Astrocyte of the cerebellum (primary cell): Measurements from ENCODE around the gene PTPRQ.

ENCODE experiments used
- DNase-seq: peaks from one replicate; pipeline ENCODE4 v3.0.0-alpha.2; 2011; ENCODE audit warnings: low read depth
- H3K4me3 ChIP-seq: 2 replicates; pipeline ENCODE4 v1.5.1; 2011; ENCODE audit warnings: mild to moderate bottlenecking, low read depth, low read length, moderate library complexity
- in situ Hi-C: cut with HindIII; loops from 2 replicates; pipeline ENCODE4 v1.10.0; 2017; ENCODE audit warnings: low sequenced_read_pairs
- TF ChIP-seq, protein P1 (sequence below): IDR thresholded peaks from 2 replicates; pipeline ENCODE4 v1.5.1; 2012; ENCODE audit warnings: low read length, low read depth, moderate library complexity, mild to moderate bottlenecking; ENCODE audit errors: missing control alignments

Gene PTPRQ

DNA sequence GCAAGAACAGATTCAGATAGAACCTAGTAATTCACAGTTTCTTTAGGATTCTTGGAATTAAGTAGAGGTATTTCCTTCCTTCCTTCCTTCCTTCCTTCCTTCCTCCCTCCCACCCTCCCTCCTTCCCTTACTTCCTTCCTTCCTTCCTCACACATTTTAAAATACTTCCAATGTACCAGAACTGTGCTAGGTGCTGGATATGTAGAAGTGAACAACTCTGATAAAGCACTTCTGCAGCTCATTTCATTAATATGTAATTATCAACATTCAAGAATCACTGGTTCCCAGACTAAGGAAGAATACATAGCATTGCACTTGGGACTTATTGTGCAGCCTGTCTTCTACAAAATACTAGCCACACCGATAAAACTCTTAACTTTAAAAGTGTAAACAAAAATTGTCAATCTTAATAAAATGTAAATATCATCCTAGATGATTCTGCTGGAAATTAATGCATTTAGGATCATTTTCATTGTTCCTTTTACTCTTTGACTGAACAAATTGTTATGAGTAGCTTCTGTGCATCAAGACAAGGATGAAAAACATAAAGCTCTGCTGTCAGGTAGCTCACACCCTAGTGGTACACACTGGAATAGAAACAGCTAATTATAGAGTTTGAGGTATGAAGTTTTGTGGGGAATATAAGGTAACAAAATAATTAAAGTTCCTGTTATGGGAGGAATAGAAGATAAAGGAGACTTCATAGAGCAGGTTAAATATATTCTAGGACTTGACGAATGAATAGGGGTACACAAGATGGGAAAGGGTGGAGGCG, 163.5 kb downstream of the PTPRQ start:
- no peak for DNase-seq
- TF ChIP-seq, protein P1, sequence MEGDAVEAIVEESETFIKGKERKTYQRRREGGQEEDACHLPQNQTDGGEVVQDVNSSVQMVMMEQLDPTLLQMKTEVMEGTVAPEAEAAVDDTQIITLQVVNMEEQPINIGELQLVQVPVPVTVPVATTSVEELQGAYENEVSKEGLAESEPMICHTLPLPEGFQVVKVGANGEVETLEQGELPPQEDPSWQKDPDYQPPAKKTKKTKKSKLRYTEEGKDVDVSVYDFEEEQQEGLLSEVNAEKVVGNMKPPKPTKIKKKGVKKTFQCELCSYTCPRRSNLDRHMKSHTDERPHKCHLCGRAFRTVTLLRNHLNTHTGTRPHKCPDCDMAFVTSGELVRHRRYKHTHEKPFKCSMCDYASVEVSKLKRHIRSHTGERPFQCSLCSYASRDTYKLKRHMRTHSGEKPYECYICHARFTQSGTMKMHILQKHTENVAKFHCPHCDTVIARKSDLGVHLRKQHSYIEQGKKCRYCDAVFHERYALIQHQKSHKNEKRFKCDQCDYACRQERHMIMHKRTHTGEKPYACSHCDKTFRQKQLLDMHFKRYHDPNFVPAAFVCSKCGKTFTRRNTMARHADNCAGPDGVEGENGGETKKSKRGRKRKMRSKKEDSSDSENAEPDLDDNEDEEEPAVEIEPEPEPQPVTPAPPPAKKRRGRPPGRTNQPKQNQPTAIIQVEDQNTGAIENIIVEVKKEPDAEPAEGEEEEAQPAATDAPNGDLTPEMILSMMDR = no peak
- in situ Hi-C loops = no loop called here
- no peak overlapping the region for H3K4me3 ChIP-seq

DNA sequence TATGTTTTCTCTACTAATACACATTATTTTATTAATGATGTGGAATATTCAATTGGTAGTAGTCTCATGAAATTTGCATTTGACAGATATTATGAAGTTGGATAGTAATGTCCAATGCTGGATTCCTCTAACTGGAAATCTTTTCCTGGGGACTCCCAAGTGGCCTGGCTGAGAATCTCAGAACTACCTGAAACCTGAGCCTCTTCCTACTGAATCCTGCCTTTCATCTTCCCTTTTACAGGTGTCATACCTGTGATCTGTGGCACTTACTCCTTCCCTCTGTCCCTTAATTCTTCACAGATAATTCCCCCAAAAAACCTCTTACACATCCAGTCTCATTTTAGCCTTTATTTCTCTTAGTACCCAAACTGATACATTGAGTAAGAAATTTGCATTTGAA, 173.7 kb downstream of the PTPRQ start:
- TF ChIP-seq, protein P1 = no peak
- no peak overlapping the region for H3K4me3 ChIP-seq
- no peak for DNase-seq
- in situ Hi-C loops = no loop called here

DNA sequence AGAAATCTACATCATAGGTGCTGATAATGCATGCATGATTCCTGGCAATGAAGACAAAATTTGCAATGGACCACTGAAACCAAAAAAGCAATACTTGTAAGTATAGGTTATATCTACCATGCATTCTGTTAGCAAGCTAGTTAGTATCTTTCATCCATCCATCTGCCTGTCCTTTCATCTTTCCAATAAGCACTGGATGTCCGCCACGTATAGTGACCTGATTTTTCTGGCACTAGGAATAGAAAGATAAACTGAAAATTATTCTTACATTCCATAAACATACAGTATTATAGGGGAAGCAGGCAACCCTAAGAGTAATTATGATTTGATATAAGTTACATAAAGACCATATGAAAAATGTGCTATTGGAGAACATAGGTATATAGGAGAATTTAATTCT, 176.2 kb downstream of the PTPRQ start:
- TF ChIP-seq, protein P1 = no peak
- no peak for DNase-seq
- H3K4me3 ChIP-seq = no peak overlapping the region
- in situ Hi-C loops = no loop called here

DNA sequence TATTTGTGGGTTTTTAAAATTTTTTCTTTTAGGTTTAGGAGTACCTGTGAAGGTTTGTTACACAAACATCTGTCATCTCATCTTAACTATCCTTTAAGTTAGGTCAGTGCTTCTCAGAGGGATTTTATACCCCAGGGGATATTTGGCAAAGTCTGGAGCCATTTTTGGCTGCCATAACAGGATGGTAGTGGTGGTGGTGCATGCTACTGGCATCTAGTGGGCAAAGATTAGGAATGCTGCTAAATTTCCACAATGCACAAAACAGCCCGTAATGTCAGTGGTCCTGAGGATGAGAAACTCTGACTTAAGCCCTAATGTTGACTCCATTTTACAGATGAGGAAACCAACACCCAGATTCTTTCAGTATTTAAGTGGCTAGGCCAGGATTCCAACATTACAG, 178.2 kb downstream of the PTPRQ start:
- DNase-seq = no peak
- in situ Hi-C loops = no loop called here
- no peak overlapping the region for H3K4me3 ChIP-seq
- TF ChIP-seq, protein P1 = peak; percentile 26

DNA sequence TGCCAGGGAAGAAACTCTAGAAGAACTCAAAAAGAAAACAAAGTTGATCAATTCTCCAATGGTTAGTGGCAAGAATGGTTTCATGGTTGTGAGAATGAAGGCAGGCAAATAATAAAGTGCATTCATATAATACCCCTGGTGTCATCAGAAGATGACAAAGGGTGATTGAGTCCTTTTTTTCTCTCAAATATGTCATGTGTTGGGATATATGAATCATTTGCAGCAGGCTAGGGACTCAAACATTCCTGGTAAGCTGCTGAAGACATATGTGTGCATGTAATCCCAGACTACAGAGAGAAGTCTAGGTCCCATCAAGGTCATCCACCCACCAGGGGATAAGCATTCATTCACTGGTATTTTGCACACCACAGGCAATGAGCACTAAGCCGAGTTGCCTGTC, 181.0 kb downstream of the PTPRQ start:
- in situ Hi-C loops = no loop called here
- DNase-seq = no peak
- no peak overlapping the region for H3K4me3 ChIP-seq
- TF ChIP-seq, protein P1 = no peak

DNA sequence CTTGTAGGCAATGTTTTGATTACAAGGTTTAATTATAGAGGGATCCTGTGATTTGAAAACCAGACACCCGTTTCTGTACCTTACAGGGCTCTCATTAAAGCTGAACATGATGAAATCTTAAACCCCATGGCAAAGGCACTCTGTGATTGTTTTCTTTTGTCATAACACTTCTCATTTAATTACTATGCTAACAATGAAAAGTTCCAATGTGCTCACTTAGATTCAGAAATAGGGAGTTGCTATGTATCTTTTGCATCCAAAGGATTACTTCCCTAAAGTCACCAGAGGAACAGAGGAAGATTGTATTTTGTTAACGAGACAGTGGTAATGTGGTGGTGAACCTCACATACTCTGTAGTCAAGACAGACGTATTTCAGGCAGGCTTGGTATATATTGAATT, 181.9 kb downstream of the PTPRQ start:
- TF ChIP-seq, protein P1 = no peak
- H3K4me3 ChIP-seq = no peak overlapping the region
- in situ Hi-C loops = no loop called here
- no peak for DNase-seq
